Activated T-helper 17 cell treated with anti-CD3 and anti-CD28 coated beads, Interleukin-2, amount 50 U/mL, for 72 hours (primary cell): ENCODE results near the gene CDKN2AIPNL. TPM values are rescaled to one million over a fixed set of nuclear protein-coding genes. Genes with fewer than 3 reads are reported as not detected.

Source experiments
- ATAC-seq: fragments of 150-1000 bp; cut with Tn5 transposase; replicated peaks from 2 replicates; pipeline ENCODE4 v1.10.0; 2021; ENCODE audit warnings: mild to moderate bottlenecking, moderate library complexity
- H3K27ac Mint-ChIP-seq: one replicate; pipeline ENCODE4 v1.8.0; 2022; ENCODE audit warnings: mixed read lengths
- H3K27me3 Mint-ChIP-seq: one replicate; pipeline ENCODE4 v1.8.0; 2022; ENCODE audit warnings: mixed read lengths
- H3K36me3 Mint-ChIP-seq: one replicate; pipeline ENCODE4 v1.8.0; 2022; ENCODE audit warnings: low read depth, mild to moderate bottlenecking, mixed read lengths
- H3K4me1 Mint-ChIP-seq: one replicate; pipeline ENCODE4 v1.8.0; 2022; ENCODE audit warnings: mixed read lengths
- H3K4me3 Mint-ChIP-seq: one replicate; pipeline ENCODE4 v1.8.0; 2022; ENCODE audit warnings: mild to moderate bottlenecking, mixed read lengths
- H3K9me3 Mint-ChIP-seq: one replicate; pipeline ENCODE4 v1.8.0; 2022; ENCODE audit warnings: mixed read lengths
- total RNA-seq, 2 donors: library from RNA; stranded (reverse); gene quantifications; one replicate each; pipeline ENCODE4 v1.2.3, GENCODE V29; 2022

Gene CDKN2AIPNL
- total RNA-seq, 2 donors from 2014 or later: 8.9 to 23.0 TPM

GRCh38 chr5:134355681-134356080 is 56.0 kb downstream of the CDKN2AIPNL start:
- no peak for ATAC-seq
- H3K27ac Mint-ChIP-seq: no peak overlapping the region
- H3K36me3 Mint-ChIP-seq: peaks cover 6% of the 10 kb centered on the region
- H3K4me1 Mint-ChIP-seq: peaks cover 4% of the 10 kb centered on the region
- H3K4me3 Mint-ChIP-seq: no peak overlapping the region
- no peaks in the 10 kb centered on the region for H3K9me3 Mint-ChIP-seq
- H3K27me3 Mint-ChIP-seq: no peaks in the 10 kb centered on the region

Other genes with a start within 250 kb of the CDKN2AIPNL start
- 100 to 1,000 TPM; 152 to 209 TPM for gene SKP1, start 234.9 kb downstream of the CDKN2AIPNL start, total RNA-seq
- 100 to 1,000 TPM; 101 to 164 TPM for gene PPP2CA, start 185.8 kb downstream of the CDKN2AIPNL start, total RNA-seq
- 1 to 10 TPM in 1 of 2 donors, under 1 TPM in 1; 0.69 to 9.7 TPM for gene CDKL3, start 44.7 kb downstream of the CDKN2AIPNL start, total RNA-seq
- 100 to 1,000 TPM in 1 of 2 donors, 10 to 100 TPM in 1; 76.6 to 143 TPM for gene UBE2B, start 40.3 kb downstream of the CDKN2AIPNL start, total RNA-seq
- 10 to 100 TPM; 75.3 to 93.3 TPM for gene JADE2, start 113.8 kb upstream of the CDKN2AIPNL start, total RNA-seq
- 10 to 100 TPM; 41.6 to 73.0 TPM for gene SAR1B, start 220.9 kb upstream of the CDKN2AIPNL start, total RNA-seq
- 10 to 100 TPM; 43.6 to 55.4 TPM for gene SEC24A, start 236.9 kb upstream of the CDKN2AIPNL start, total RNA-seq